HEK293 (cell line): ENCODE data around the gene SARNP.
"Not testable (repeated sequence)": the region's sequence is repeated elsewhere in the genome, so short reads cannot be mapped to it uniquely, and the experiment has no call there.

Experiments
- GFI1B ChIP-seq: fragments of 450-650 bp; formaldehyde crosslinking; IDR thresholded peaks from 2 replicates; pipeline ENCODE4 v1.5.1; 2016; ENCODE audit warnings: missing biosample characterization, missing genetic modification characterization
- KLF9 ChIP-seq: fragments of 450-650 bp; formaldehyde crosslinking; IDR thresholded peaks from 2 replicates; pipeline ENCODE4 v1.5.1; 2016; ENCODE audit warnings: missing biosample characterization, missing genetic modification characterization, low read depth
- ZEB2 ChIP-seq: fragments of 450-650 bp; formaldehyde crosslinking; IDR thresholded peaks from 2 replicates; pipeline ENCODE4 v1.5.1; 2016; ENCODE audit warnings: missing biosample characterization, missing genetic modification characterization
- ZNF211 ChIP-seq: fragments of 450-650 bp; formaldehyde crosslinking; IDR thresholded peaks from 2 replicates; pipeline ENCODE4 v1.5.1; 2016; ENCODE audit warnings: low read depth, missing biosample characterization, missing genetic modification characterization
- ZNF266 ChIP-seq: fragments of 450-650 bp; formaldehyde crosslinking; IDR thresholded peaks from 2 replicates; pipeline ENCODE4 v1.5.1; 2016; ENCODE audit warnings: missing biosample characterization, missing genetic modification characterization, low read depth
- ZNF571 ChIP-seq: fragments of 450-650 bp; formaldehyde crosslinking; IDR thresholded peaks from 2 replicates; pipeline ENCODE4 v1.5.0; 2017; ENCODE audit warnings: missing biosample characterization, missing genetic modification characterization
- ZNF777 ChIP-seq: fragments of 450-650 bp; formaldehyde crosslinking; IDR thresholded peaks from 2 replicates; pipeline ENCODE4 v1.5.1; 2017; ENCODE audit warnings: missing biosample characterization, missing genetic modification characterization, borderline replicate concordance
- TF ChIP-seq, protein P1 (sequence below): fragments of 450-650 bp; formaldehyde crosslinking; IDR thresholded peaks from 2 replicates; pipeline ENCODE4 v1.5.1; 2017; ENCODE audit warnings: missing biosample characterization, missing genetic modification characterization
- TF ChIP-seq, protein P2 (sequence below): fragments of 450-650 bp; formaldehyde crosslinking; IDR thresholded peaks from 2 replicates; pipeline ENCODE4 v1.5.1; 2016; ENCODE audit warnings: missing biosample characterization, missing genetic modification characterization
- TF ChIP-seq, protein P3 (sequence below): fragments of 450-650 bp; formaldehyde crosslinking; IDR thresholded peaks from 2 replicates; pipeline ENCODE4 v1.5.1; 2016; ENCODE audit warnings: missing biosample characterization, missing genetic modification characterization, low read depth

DNA sequence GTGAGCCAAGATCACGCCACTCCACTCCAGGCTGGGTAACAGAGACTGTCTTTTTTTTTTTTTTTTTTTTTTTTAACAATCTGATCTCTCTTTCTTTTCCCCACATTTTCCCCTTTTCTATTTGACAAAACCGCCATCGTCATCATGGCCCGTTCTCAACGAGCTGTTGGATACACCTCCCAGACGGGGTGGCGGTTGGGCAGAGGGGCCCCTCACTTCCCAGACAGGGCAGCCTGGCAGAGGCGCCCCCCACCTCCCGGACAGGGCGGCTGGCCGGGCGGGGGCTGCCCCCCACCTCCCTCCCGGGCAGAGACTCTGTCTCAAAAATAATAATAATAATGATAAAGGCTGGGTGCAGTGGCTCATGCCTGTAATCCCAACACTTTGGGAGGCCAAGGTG, 45.4 kb upstream of the SARNP start:
- TF ChIP-seq ZNF211; ZNF266 (tag by site-specific recombination); ZNF777 (tag by site-specific recombination); KLF9 (tag by site-specific recombination); GFI1B (tag by site-specific recombination); ZEB2 (tag by site-specific recombination); ZNF571: not testable (repeated sequence)
- TF ChIP-seq, protein P1, sequence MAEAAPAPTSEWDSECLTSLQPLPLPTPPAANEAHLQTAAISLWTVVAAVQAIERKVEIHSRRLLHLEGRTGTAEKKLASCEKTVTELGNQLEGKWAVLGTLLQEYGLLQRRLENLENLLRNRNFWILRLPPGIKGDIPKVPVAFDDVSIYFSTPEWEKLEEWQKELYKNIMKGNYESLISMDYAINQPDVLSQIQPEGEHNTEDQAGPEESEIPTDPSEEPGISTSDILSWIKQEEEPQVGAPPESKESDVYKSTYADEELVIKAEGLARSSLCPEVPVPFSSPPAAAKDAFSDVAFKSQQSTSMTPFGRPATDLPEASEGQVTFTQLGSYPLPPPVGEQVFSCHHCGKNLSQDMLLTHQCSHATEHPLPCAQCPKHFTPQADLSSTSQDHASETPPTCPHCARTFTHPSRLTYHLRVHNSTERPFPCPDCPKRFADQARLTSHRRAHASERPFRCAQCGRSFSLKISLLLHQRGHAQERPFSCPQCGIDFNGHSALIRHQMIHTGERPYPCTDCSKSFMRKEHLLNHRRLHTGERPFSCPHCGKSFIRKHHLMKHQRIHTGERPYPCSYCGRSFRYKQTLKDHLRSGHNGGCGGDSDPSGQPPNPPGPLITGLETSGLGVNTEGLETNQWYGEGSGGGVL (tag by site-specific recombination): not testable (repeated sequence)
- TF ChIP-seq, protein P2, sequence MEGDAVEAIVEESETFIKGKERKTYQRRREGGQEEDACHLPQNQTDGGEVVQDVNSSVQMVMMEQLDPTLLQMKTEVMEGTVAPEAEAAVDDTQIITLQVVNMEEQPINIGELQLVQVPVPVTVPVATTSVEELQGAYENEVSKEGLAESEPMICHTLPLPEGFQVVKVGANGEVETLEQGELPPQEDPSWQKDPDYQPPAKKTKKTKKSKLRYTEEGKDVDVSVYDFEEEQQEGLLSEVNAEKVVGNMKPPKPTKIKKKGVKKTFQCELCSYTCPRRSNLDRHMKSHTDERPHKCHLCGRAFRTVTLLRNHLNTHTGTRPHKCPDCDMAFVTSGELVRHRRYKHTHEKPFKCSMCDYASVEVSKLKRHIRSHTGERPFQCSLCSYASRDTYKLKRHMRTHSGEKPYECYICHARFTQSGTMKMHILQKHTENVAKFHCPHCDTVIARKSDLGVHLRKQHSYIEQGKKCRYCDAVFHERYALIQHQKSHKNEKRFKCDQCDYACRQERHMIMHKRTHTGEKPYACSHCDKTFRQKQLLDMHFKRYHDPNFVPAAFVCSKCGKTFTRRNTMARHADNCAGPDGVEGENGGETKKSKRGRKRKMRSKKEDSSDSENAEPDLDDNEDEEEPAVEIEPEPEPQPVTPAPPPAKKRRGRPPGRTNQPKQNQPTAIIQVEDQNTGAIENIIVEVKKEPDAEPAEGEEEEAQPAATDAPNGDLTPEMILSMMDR (tag by site-specific recombination): not testable (repeated sequence)
- TF ChIP-seq, protein P3, sequence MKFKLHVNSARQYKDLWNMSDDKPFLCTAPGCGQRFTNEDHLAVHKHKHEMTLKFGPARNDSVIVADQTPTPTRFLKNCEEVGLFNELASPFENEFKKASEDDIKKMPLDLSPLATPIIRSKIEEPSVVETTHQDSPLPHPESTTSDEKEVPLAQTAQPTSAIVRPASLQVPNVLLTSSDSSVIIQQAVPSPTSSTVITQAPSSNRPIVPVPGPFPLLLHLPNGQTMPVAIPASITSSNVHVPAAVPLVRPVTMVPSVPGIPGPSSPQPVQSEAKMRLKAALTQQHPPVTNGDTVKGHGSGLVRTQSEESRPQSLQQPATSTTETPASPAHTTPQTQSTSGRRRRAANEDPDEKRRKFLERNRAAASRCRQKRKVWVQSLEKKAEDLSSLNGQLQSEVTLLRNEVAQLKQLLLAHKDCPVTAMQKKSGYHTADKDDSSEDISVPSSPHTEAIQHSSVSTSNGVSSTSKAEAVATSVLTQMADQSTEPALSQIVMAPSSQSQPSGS (tag by site-specific recombination): not testable (repeated sequence)
